Esophagus squamous epithelium (tissue), 4 donors: Measurements from ENCODE around the gene HMGB3.

Experiments
- POLR2A ChIP-seq, 4 donors: fragments of 450-650 bp; IDR thresholded peaks; one replicate each; pipeline ENCODE4 v1.6.1; 2017; ENCODE audit warnings: antibody characterized with exemption in 4 of 4, mild to moderate bottlenecking in 4 of 4, moderate library complexity in 3 of 4
- TF ChIP-seq, protein P1 (sequence below), 6 experiments: fragments of 450-650 bp in 4 of 6; fragments of 200-600 bp in 2 of 6; sonication (generic) in 2 of 6; IDR thresholded peaks; one replicate each; pipeline ENCODE4 v1.5.1; 2016 to 2019; ENCODE audit warnings: antibody characterized with exemption in 6 of 6, mild to moderate bottlenecking in 4 of 6, moderate library complexity in 4 of 6

DNA sequence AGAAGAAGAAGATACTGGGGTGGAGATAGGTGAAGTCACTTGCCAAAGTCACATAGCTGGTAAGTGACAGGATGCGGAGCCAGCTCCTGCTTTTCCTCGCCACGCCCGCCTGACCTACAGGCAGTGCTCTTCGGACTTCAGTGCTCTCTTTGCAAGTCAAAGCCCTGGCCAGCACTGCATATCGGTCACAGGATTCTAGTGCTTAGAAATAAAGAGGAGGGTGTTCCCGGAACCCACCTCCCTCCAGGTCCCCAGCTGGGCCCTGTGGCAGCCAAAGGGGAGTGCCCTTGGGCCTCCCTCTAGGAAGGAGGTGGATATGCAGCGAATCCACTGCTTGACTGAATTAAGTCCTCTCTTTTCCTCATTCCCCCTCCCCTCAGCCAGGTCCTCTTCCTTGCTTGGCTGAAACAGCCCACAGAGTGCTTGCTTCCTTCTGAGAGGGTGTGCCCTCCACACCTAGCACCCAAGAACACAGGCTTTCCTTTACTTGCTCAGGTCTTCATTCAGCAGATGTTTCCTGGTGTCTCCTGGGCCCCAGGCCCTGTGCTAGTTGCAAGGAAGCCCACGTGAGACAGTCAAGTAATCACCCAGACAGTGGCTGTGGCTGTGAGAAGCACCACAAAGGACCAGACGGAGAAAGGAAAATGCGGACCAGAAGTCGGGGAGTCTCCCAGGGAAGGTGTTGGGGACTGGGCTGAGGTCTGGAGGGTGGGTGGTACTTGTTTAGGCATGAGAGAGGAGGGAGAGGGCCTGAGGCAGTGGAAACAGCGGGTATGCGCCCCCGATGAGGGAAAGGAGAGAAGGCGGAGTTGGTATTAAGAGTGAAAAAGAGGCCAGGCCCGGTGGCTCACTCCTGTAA lies 14.0 kb upstream of the HMGB3 start:
- TF ChIP-seq, protein P1, sequence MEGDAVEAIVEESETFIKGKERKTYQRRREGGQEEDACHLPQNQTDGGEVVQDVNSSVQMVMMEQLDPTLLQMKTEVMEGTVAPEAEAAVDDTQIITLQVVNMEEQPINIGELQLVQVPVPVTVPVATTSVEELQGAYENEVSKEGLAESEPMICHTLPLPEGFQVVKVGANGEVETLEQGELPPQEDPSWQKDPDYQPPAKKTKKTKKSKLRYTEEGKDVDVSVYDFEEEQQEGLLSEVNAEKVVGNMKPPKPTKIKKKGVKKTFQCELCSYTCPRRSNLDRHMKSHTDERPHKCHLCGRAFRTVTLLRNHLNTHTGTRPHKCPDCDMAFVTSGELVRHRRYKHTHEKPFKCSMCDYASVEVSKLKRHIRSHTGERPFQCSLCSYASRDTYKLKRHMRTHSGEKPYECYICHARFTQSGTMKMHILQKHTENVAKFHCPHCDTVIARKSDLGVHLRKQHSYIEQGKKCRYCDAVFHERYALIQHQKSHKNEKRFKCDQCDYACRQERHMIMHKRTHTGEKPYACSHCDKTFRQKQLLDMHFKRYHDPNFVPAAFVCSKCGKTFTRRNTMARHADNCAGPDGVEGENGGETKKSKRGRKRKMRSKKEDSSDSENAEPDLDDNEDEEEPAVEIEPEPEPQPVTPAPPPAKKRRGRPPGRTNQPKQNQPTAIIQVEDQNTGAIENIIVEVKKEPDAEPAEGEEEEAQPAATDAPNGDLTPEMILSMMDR (IDR thresholded peaks at IDR 0.05) = no peak
- no peak for TF ChIP-seq POLR2A (IDR thresholded peaks at IDR 0.05)
